ENCODE measurements around the gene EPAS1.

EPAS1 gene

DNA sequence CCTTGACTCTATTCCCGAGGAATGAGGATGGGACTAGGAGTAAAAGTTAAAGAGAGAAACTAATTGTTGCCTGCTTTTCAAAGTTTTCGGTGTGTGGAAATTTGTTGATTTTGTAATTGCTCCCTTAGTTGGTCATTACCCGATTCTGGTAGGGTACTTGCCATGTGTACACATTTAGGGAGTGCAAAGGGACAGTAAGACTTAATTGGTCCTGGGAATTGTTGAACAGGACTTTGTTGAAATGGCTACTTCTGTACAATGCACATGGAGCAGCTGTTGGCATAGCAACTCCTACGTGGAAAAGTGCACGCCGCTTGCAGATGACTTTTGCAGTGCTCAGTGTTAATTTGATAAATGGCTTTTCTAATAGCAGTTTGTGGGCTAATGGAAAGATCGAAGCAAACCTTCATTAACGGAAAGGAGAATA, 22.9 kb downstream of the EPAS1 start:
- no peak for DNase-seq (ENCODE audit: low read depth in 2 of 2)

DNA sequence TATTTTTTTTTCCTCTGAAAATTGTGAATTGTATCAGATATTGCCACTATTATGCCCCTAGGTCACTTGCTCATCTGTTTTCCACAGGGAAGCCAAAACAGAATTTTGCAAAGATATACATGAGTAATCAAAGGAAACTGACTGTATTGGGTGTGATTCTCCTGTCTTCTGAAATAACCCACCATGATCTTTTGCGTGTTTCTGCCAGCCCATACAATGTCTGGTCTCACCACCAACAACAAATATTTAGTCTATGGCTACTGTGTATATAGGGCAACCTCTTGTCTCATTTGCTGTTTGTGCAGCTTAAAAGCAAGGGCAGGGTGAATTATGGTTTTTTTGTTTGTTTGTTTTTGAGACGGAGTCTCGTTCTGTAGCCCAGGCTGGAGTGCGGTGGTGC, 26.5 kb downstream of the EPAS1 start:
- DNase-seq (ENCODE audit: low read depth in 2 of 2): no peak

DNA sequence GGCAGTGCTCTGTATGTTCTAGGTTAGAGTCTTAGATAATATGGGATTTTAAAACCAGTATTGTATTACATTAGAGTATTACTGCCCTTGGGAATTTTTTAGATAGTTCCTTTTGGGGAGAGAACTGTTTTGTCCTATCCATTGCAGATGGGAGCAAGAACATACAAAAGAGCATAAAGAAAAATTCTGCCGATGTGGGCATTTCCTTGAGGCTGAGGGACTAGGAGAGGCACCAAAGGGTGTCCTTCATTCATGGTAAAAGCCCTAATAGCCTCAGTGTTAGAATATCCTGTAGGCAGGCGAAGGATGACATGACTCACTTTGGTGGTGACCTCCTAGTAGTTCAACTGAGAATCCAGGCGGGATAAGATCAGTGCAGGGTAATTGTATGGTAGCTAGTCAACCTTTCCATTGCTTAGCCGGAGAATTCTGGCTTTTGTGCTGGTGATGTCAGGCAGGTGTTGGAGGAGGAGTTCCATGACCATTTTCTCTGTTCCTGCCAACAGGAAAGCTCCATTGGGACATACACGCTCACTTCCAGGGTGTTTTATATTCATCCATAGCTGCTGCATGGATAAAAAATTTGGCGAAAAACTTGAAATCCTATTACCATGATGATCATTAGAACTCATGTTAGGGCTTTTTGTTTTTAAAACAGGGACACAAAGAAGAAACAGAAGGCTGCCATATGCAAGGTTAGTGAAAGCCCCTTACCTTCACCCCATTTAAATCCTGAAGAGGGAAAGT, 28.1 kb downstream of the EPAS1 start:
- DNase-seq (ENCODE audit: low read depth in 2 of 2): no peak

DNA sequence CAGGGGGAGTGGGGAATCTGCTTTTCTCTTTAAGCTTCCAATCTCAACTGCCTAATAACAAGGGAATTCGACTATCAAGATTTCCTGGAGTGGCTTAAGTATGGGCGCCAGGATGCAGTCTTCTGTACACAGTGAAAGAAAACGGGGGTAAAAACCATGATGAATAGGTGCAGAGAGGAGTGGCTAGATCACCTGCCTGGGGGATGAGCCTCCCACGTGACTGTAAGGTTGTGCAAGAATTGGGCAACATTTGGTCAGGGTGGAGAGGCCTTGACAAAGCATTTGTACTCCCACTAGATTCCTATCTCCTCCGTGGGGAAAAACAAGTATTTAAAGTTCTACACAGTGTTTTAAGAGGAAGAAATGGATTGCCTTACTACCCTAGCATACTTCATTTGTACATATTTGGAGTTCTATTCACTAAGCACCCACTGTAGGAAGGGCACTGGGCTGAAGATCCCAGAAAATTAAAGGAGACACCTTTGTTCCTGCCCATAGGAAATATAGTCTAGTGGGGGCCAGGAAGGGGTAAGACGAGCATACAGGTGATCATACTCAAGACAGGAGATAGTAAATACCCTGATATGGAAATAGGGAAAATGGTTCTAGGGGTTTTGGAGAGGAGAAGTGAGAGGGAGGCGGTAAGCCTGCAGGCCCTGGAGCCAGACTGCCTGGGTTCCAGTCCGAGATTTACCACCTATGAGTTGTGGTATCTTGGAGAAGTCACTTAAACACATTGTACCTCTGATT, 29.2 kb downstream of the EPAS1 start:
- no peak for DNase-seq (ENCODE audit: low read depth in 2 of 2)

DNA sequence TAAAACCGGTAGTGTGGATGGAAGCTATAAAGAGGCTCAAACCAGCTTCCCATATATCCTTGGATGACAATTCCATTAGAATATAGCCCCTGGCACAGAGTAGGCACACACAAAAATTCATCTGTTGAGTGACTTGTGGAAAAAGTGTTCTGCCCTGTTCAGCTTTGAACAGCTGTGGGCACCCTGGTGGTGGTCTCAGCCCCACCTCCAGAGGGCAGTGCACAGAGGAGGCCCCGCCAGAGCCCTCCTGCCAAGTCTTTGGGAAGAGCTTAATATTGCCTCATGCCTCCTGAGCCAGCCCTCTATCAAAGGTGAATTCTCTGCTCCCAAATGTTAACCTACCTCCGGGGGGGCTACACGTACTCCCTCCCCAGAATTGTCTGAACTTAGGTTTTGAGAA, 30.4 kb downstream of the EPAS1 start:
- no peak for DNase-seq (ENCODE audit: low read depth in 2 of 2)

DNA sequence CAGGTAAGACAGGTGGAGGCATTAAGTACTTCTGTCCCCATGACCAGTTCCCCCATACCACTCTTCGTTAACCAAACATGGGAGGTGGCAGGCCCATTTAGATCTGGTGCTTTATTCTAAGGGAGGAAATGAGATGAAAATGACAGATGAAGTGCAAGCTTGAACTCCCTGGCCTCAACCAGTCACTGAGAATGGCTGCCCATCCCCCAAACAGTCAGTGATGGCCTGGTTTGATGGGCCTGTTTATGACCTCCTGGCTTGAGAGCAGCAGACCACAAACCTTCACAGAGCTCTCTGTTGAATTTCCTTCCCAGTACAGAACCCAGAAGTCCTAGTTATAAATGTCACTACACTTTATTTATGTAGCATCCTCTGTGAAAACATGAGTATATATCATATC, 31.1 kb downstream of the EPAS1 start:
- no peak for DNase-seq (ENCODE audit: low read depth in 2 of 2)

DNA sequence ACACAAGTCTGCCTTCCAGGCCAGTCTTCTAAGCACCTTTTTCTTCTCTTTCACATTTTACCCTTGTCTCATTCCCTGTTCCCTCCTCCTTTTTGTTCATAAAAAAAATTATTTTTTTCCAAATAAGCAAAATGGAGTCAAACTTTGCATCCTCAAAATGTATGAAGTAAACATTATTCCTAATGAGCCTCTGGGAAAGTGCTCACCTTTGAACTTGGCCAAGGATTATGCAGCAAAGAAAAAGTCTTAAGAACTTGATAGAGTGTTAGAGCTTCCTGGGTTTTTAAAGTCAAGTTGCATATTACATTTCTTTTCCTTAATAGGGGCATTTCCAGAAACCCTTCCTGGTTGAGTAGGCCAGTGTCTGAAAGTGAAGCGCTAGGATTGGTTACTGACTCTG, 31.6 kb downstream of the EPAS1 start:
- DNase-seq (ENCODE audit: low read depth in 2 of 2): no peak

DNA sequence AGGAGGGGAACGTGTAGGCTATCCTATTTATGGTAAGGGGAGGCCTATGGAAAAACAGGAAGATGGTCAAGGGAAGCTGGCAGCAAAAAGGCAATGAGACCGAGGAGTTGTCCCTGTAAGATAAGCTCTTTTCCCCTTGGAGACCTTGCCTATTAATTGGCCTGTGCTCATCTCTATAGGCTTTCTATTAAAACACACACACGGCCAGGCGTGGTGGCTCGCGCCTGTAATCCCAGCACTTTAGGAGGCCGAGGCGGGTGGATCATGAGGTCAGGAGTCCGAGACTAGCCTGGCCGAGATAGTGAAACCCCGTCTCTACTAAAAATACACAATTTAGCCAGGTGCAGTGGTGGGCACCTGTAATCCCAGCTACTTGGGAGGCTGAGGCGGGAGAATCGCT, 32.1 kb downstream of the EPAS1 start:
- DNase-seq (ENCODE audit: low read depth in 2 of 2): no peak

DNA sequence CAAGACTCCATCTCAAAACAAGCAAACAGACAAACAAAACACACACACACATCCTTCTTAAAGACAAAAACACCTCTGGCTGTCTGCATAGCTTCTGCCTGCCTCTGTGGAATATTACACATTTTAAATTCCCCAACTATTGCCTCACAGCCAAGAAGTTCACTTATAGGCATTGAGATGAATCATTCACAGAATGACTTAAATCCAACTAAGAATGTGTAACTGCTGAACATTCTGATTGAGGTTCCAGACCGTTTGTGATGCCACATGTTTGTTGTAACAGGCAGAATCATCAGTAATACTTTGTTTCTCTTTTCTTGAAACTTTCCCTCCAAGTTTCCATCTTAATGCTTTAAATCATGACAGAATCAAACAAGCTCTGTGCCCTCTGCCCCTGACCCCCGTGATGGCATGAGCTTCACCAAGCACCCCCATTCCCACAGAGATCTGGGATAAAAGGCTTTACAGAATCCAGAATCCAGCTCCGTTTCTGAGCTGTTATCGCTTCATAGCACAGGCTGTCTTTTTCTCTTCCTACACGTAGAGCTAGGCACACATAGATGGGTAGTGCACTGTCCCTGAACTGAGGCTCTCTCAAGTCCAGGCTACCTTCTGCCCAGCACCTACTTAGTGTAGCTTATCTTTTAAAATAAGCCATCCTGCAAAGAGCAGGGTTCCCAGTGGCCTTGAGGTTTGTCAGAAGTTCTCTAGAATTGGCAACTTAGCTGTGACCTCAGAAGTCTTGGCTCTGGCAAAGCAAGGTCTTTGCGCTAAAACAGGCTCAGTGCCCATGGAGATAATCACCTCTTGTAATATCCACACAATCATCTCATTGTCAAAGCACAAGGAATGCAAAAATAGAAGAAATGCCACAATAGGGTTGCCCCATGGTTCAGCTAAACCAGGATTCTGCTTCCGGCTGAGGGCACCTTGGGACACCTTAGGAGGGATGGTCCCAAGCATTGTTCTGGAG, 32.9 kb downstream of the EPAS1 start:
- no peak for DNase-seq (ENCODE audit: low read depth in 2 of 2)

DNA sequence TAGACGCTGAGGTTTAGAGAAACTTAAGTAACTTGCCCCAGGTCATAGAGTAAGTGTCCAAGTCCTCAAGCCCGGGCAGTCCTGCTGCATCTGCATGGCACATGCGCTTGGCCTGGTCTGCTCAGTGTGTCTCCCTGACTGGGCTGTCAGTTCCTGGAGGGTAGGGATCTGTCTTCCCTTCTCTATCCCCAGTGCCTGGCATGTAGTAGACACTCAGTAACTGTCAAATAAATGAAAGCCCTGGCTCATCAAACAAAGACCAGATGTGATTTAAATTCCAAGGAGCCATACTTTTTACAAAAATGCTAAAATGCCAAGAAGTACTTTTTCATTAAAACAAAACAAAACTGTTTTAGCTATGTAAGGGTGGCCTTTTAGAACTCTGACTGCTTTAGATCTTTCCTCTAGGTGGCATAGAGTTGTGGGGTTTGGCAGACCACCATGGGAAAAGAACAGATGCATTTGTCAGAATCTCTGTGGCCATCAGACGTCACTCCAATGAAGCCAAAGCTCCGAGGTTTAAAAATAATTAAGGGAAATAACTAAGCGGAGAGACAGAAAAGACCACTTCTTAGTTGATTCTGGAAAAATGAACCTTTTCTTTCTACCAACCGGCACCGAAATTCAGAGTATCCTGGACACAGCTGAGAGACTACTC, 34.0 kb downstream of the EPAS1 start:
- DNase-seq (ENCODE audit: low read depth in 2 of 2): no peak

DNA sequence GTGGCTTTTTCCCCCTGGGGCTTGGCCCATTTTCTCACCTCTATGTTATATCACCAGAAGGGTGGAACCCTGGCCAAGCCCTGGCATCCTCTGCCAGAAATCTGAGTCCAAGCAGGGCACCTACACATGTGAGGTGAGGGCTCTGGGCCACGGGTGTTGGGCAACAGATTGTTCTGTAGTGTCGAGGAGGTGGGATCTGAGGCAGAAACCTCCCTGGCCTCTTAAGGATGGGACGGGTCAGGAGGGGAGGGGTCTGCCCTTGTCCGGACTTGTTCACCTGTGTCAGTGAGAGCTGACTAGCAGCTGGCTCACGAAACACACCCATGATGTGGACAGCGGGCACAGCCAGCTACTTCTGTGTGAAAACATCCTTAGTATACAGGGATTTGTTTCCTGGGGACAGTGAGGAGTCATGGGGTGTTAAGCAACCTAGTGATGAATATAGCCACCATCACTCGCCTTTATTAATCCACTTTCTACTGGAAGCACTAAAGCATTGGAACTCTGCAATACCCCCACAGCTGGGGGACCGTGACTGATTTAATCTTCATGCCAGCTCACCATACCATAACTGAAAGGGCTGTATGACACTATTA, 35.6 kb downstream of the EPAS1 start:
- DNase-seq (ENCODE audit: low read depth in 2 of 2): no peak

DNA sequence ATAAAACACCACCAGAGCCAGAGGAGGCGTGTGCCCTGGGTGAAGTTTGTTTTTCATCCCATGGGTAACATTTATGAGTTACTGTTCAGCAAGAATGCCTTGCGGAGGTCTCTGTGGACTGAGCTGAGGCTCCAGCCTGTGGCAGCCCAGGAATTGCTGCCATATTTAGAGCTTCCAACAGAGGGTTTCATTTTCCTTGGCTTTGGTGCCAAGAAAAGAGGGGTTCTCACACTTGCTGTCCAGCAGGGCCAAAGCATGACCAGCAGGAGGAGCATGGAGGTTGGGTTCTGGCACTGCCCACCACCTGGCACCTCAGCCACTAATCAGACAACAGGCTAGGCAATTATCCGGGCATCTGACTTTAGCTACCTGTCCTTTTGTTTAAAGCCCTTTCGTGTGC, 36.7 kb downstream of the EPAS1 start:
- no peak for DNase-seq (ENCODE audit: low read depth in 2 of 2)

DNA sequence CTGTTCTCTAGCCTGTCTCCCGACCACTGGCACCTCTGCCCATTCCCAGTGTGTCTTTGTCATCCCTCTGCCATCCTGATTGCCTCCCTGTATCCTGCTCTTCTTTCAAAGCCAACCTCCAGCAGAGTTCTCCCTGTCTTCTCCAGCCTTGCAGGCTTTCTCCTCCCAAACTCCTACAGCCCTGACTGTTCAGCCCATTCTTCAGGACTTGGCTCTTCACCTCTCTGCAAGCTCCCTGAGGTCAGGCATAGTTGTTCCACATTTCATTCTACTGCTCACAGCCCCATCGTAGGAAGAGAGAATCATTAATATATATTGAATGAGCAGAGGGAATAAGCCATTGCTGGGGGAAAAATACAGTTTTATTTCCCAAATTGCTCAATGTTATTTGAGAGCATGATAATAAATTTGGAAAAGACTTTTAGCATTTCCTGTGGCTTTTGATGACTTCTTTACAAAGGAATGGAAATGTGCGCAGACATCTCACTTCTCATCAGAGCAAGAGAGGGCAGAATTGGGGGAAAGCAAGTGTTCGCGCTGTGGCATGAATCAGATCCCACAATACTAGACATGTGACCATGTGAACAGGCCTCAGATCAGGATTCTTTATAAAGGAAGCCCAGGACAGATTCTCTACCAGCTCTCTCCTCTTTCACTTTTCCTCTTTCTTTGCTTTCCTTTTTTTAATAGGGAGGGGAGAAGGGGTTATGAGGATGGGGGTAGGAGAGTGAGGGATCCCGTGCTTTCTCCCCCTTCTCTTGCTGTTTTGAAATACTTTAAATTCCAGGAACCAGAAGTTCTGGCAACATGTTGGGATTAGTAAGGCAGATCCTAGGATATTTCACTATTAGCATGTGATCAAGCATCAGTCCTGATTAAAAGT, 37.4 kb downstream of the EPAS1 start:
- DNase-seq (ENCODE audit: low read depth in 2 of 2): no peak

DNA sequence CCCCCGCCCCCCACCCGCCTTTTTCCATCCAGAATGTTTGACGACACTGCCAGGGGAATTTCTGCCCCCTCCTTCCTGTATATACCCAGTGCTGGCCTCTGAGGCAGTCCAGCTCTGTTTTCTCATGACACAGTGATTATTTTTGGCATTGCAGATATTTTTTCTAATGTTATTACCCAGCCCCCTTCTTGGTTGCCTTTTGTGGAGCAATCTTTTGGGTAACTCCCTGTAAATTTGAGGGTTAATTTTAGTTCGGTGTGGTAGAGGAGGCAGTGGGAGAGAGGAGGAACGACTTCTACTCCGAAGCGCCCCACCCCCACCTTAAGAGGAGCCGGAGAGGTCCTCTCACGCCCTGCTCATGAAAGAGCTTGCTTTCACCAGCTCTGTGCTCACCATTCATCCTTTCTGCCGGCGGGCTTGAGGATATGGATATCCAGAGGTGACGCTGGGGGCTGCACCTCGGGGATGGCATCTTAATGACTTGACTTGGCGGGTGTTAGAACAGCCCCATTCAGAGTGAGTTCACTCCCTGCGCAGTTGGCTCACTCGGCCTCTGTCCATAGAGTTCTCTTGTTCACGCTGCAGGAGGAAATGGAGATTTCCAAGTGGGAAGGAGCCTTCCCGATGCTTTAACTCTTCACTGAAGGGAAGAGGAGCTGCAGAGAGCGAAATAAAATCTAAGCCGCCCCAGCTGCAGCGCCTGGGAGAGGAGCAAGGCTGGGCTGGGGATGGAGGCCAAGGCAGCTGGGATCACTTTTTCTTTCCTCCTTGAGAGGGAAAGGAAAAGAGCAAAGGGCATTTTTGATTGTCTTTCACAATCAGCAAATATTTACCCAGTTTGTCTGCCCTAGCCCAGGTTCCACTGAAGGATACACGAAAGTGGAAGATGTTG, 38.4 kb downstream of the EPAS1 start:
- DNase-seq (ENCODE audit: low read depth in 2 of 2): no peak

DNA sequence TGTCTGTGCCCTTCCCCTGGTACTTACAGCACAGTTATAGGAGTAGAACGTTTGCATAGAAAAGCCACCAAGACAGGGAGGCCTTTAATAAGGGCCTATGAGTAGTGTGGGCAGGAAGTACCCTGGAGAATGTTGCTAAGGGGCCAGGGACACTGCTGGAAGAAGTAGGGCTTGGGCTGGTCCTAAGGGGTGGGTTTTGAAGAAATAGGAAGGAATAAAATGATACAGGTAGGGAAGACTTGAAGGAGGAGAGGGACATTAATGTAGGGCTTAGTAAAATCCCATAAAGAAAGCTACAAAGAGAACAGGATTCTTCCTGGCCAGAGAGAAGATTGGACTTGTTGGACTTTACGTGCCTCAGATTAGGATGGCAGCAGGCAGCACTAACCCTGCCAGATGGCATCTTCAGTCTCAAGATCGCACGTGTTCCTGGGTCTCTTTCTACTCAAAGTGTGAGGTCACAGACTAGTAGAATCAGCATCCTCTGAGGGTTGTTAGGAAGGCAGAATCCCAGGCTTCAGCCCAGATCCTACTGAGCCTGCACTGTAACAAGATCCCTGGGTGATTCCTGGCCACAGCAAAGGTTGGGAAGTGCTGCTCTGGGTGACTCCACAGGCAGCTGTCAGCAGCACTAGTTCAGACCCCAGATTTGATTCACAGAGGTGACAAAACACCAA, 39.2 kb downstream of the EPAS1 start:
- no peak for DNase-seq (ENCODE audit: low read depth in 2 of 2)

DNA sequence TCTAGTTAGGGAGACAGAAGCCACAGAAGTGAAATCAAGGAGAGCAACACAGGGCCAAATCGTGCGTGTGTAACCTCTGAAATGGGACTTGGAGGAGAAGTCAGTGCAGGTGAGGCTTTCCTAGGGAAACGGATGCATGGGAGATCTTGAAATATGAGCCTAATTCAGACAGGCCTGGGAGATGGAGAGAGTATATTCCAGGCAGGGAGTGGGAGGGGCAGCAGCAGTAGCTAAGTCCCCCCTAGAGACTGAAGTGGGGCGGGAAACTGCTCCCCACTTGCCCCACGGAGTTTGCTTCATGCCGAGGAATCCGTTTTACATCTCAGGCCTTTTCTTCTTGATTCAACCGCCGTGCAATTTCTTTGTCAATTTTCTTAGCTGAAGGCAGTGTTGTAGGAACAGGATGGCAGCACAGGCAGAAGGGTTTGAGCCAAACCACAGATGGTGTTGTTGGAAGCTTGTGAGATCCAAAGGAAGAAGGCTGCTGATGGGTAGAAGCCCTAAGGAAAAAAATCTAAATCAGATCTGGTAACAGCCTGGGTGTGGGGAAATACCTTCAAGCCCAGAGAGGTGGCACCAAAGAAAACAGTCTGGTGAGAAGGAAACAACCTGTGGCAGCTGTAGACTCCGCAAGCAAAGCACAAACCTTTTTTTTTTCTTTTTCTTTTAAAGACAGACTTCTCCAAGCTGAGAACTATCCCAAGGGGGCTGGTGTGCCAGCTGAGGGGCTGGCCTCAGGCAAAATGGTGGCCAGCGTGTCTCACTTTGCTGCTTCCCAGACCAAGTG, 40.2 kb downstream of the EPAS1 start:
- DNase-seq (ENCODE audit: low read depth in 2 of 2): no peak

DNA sequence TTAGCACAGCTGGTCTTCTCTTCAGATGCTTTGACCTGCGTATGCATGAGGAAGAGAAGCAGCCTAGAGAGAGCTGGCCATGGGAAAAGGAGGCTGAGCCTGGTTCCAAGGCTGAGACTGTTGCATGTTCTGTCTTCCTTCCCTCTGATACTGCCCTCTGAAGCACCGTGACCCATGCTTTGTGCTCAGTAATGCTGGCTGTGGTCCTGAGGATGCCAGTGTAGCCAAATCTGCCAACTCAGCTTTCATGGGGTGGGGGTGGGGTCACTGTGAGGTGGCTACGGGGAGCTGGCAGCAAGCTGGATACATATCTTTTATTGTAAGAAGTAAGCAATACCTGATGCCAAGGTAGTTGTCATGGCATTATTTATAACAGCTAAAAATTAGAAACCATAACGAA, 41.5 kb downstream of the EPAS1 start:
- DNase-seq (ENCODE audit: low read depth in 2 of 2): no peak

DNA sequence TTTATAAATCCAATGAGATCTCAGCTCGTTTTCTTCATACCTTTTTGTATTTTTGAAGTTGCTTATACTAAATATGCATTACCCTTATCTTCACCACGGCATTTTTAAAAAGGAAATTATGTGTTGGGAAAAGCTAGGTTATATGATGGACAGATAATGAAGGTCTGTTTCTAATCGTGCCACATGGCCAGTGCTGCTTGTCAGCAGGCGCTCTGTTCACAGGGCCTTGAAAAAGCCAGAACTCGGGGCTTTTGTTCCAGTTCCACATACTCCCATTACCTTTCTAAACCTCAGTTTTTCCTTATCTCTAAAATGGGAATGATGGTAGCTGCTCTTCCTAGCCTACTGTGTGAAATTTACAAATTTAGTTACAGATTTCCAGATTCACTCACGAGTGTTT, 42.0 kb downstream of the EPAS1 start:
- no peak for DNase-seq (ENCODE audit: low read depth in 2 of 2)
